Measurements from ENCODE around the gene WDR55. TPM values are rescaled to one million over a fixed set of nuclear protein-coding genes. Genes with fewer than 3 reads are reported as not detected.

The WDR55 gene
- total and polyA plus RNA-seq, 2 of the 13 experiments (the other 11 are each of a cell fraction or from before 2014, with no cell fraction given) = 17.7 to 18.2 TPM

DNA sequence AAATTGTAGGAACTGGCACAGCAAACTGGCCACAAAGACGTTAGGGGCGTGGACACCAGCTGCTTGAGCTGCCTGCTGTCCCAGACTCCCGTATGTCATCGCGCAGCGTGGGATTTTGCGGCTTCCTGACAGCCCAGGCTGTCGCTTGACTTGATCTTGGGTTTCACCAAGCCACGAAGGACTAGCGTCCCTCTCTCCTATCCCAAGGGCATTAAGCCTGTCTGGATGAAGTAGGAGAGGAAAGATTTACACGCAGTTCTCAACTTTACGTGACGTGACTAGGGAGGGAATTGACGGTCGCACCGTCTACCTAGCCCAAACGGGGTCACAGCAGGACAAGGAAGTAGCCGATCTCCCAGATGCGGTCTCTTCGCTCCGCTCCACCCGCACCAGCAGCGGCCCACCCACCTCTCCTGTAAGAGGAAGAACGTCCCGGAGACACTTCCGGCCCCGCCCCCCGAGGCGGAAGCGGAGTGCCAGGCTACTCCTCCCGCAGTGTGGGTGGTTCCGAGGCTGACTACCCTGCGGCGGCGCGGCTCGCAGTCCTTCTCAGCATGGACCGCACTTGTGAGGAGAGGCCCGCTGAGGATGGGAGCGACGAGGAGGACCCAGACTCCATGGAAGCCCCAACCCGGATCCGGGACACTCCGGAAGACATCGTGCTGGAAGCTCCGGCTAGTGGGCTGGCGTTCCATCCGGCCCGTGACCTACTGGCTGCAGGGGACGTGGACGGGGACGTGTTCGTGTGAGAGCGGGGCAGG is at the start of gene WDR55 (continued):
- TF ChIP-seq NFKBIZ (CRISPR knock-in tag; IDR thresholded peaks at IDR 0.05) (peak; percentile 75; the same call in 1 of the 2 replicates), ZNF782 (CRISPR knock-in tag; IDR thresholded peaks at IDR 0.05; ENCODE audit: borderline replicate concordance) (peak; percentile 65), ZNF33A (CRISPR knock-in tag; IDR thresholded peaks at IDR 0.05; ENCODE audit: borderline replicate concordance) (no peak; the same call in 1 of the 2 replicates), ZNF772 (CRISPR knock-in tag; IDR thresholded peaks at IDR 0.05) (peak; percentile 84; the same call in 1 of the 2 replicates), ZNF317 (CRISPR knock-in tag; IDR thresholded peaks at IDR 0.05) (peak; percentile 62), SMYD3 (CRISPR knock-in tag; IDR thresholded peaks at IDR 0.05) (peak; percentile 31; the same call in 1 of the 2 replicates), KLF12 (CRISPR knock-in tag; IDR thresholded peaks at IDR 0.05; ENCODE audit: borderline replicate concordance) (no peak), TBX3 (IDR thresholded peaks at IDR 0.05; ENCODE audit: borderline replicate concordance) (no peak), NFE2 (CRISPR knock-in tag; IDR thresholded peaks at IDR 0.05) (no peak), ZBTB20 (CRISPR knock-in tag; IDR thresholded peaks at IDR 0.05; ENCODE audit: borderline replicate concordance, low read depth) (0 out of 2 replicates have a peak, but pooled peaks have one; percentile 21), NFE2L2 (IDR thresholded peaks at IDR 0.05; ENCODE audit: low read length) (no peak), ZNF138 (CRISPR knock-in tag; IDR thresholded peaks at IDR 0.05; ENCODE audit: low read depth) (0 out of 2 replicates have a peak, but pooled peaks have one; percentile 37), DMAP1 (CRISPR knock-in tag; IDR thresholded peaks at IDR 0.05) (peak; percentile 89; the same call in 1 of the 2 replicates), ZNF441 (CRISPR knock-in tag; IDR thresholded peaks at IDR 0.05; ENCODE audit: borderline replicate concordance) (peak; percentile 93), TGIF2 (CRISPR knock-in tag; IDR thresholded peaks at IDR 0.05) (peak; percentile 28; the same call in 1 of the 2 replicates), HDAC6 (IDR thresholded peaks at IDR 0.05; ENCODE audit: low read depth, low read length) (no peak), ZNF776 (CRISPR knock-in tag; IDR thresholded peaks at IDR 0.05) (peak; percentile 57; the same call in 1 of the 2 replicates)
- TF ChIP-seq, protein P1, sequence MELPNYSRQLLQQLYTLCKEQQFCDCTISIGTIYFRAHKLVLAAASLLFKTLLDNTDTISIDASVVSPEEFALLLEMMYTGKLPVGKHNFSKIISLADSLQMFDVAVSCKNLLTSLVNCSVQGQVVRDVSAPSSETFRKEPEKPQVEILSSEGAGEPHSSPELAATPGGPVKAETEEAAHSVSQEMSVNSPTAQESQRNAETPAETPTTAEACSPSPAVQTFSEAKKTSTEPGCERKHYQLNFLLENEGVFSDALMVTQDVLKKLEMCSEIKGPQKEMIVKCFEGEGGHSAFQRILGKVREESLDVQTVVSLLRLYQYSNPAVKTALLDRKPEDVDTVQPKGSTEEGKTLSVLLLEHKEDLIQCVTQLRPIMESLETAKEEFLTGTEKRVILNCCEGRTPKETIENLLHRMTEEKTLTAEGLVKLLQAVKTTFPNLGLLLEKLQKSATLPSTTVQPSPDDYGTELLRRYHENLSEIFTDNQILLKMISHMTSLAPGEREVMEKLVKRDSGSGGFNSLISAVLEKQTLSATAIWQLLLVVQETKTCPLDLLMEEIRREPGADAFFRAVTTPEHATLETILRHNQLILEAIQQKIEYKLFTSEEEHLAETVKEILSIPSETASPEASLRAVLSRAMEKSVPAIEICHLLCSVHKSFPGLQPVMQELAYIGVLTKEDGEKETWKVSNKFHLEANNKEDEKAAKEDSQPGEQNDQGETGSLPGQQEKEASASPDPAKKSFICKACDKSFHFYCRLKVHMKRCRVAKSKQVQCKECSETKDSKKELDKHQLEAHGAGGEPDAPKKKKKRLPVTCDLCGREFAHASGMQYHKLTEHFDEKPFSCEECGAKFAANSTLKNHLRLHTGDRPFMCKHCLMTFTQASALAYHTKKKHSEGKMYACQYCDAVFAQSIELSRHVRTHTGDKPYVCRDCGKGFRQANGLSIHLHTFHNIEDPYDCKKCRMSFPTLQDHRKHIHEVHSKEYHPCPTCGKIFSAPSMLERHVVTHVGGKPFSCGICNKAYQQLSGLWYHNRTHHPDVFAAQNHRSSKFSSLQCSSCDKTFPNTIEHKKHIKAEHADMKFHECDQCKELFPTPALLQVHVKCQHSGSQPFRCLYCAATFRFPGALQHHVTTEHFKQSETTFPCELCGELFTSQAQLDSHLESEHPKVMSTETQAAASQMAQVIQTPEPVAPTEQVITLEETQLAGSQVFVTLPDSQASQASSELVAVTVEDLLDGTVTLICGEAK (IDR thresholded peaks at IDR 0.05) = peak; percentile 66
- TF ChIP-seq, protein P1 (CRISPR knock-in tag; IDR thresholded peaks at IDR 0.05) = no peak; the same call in 1 of the 2 replicates
- TF ChIP-seq, protein P2, sequence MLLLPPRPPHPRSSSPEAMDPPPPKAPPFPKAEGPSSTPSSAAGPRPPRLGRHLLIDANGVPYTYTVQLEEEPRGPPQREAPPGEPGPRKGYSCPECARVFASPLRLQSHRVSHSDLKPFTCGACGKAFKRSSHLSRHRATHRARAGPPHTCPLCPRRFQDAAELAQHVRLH (CRISPR knock-in tag; IDR thresholded peaks at IDR 0.05; ENCODE audit: borderline replicate concordance, low read depth) = peak; percentile 94; the same call in 1 of the 2 replicates

Measured in HepG2 (cell line).